MCF 10A (cell line): Measurements from ENCODE around the gene OTUD5. TPM values are rescaled to one million over a fixed set of nuclear protein-coding genes. Genes with fewer than 3 reads are reported as not detected.

Experiments
- BruUV-seq: library from RNA; stranded (reverse); fragments of 400-500 nt; replicated peaks from 2 replicates; lab custom pipeline; 2021; lab: Mats Ljungman, UMichigan
- CTCF ChIA-PET: fragments of 300-600 bp; sonication (Branson Sonifier 250); formaldehyde crosslinking; extraction: SDS; loops from one replicate; lab custom pipeline; 2021; ENCODE audit warnings: antibody characterized with exemption, inconsistent platforms; lab: Yijun Ruan, JAX
- POLR2A ChIA-PET: fragments of 300-600, 350-650 bp; sonication (Branson Sonifier 250); formaldehyde crosslinking; extraction: SDS; loops from one replicate; lab custom pipeline; 2020; ENCODE audit warnings: antibody characterized with exemption, inconsistent platforms; lab: Yijun Ruan, JAX
- DNase-seq: peaks from one replicate; pipeline ENCODE4 v3.0.0-alpha.2; 2018; ENCODE audit not compliant: unreplicated experiment
- H3K27ac Mint-ChIP-seq: one replicate; pipeline ENCODE4 v1.8.0; 2022; ENCODE audit warnings: mild to moderate bottlenecking, low read depth, mixed read lengths; ENCODE audit not compliant: unreplicated experiment
- H3K27me3 Mint-ChIP-seq: one replicate; pipeline ENCODE4 v1.8.0; 2022; ENCODE audit warnings: mixed read lengths; ENCODE audit not compliant: insufficient read depth, unreplicated experiment
- H3K36me3 Mint-ChIP-seq: one replicate; pipeline ENCODE4 v1.8.0; 2022; ENCODE audit warnings: mild to moderate bottlenecking, moderate library complexity, mixed read lengths; ENCODE audit not compliant: insufficient read depth, unreplicated experiment
- H3K4me1 Mint-ChIP-seq: one replicate; pipeline ENCODE4 v1.8.0; 2022; ENCODE audit warnings: mixed read lengths; ENCODE audit not compliant: insufficient read depth, unreplicated experiment
- H3K4me3 Mint-ChIP-seq: one replicate; pipeline ENCODE4 v1.8.0; 2022; ENCODE audit warnings: mild to moderate bottlenecking, moderate library complexity, mixed read lengths; ENCODE audit not compliant: unreplicated experiment
- H3K9me3 Mint-ChIP-seq: one replicate; pipeline ENCODE4 v1.8.0; 2022; ENCODE audit warnings: mixed read lengths; ENCODE audit not compliant: unreplicated experiment
- intact Hi-C: fragments of 100-400 bp; cut with micrococcal nuclease; formaldehyde crosslinking; loops from 2 replicates; pipeline ENCODE4 v1.14.1; 2022
- total RNA-seq: library from RNA; stranded (reverse); gene quantifications from 2 replicates; pipeline ENCODE4 v1.2.3, GENCODE V29; 2022
- TF ChIP-seq, protein P1 (sequence below): fragments of 200-600 bp; IDR thresholded peaks from one replicate; pipeline ENCODE4 v1.8.0; 2022; ENCODE audit warnings: antibody characterized with exemption, mild to moderate bottlenecking; ENCODE audit not compliant: unreplicated experiment

Gene OTUD5
- total RNA-seq, 1 experiment from 2014 or later, result 38.7 TPM

GRCh38 chrX:48892896-48893295 lies 64.5 kb downstream of the OTUD5 start:
- Mint-ChIP-seq H3K36me3 (peaks cover 5% of the 10 kb centered on the region), H3K4me3 (no peak overlapping the region), H3K27ac (no peak overlapping the region), H3K9me3 (peaks cover 21% of the 10 kb centered on the region), H3K4me1 (peaks cover 7% of the 10 kb centered on the region), H3K27me3 (no peaks in the 10 kb centered on the region)
- TF ChIP-seq, protein P1, sequence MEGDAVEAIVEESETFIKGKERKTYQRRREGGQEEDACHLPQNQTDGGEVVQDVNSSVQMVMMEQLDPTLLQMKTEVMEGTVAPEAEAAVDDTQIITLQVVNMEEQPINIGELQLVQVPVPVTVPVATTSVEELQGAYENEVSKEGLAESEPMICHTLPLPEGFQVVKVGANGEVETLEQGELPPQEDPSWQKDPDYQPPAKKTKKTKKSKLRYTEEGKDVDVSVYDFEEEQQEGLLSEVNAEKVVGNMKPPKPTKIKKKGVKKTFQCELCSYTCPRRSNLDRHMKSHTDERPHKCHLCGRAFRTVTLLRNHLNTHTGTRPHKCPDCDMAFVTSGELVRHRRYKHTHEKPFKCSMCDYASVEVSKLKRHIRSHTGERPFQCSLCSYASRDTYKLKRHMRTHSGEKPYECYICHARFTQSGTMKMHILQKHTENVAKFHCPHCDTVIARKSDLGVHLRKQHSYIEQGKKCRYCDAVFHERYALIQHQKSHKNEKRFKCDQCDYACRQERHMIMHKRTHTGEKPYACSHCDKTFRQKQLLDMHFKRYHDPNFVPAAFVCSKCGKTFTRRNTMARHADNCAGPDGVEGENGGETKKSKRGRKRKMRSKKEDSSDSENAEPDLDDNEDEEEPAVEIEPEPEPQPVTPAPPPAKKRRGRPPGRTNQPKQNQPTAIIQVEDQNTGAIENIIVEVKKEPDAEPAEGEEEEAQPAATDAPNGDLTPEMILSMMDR, result no peak
- CTCF ChIA-PET, result interaction anchor here (0.8 to 2.1 kb wide), 3 partner anchors 19 to 54 kb away, joined by 3 to 9 read pairs (median 4); no protein-coding TSS in a partner anchor
- intact Hi-C loops, result no loop called here
- no TSS peak for BruUV-seq
- no peak for DNase-seq
- POLR2A ChIA-PET, result interaction anchor here (0.8 kb wide), 1 partner anchor 354 kb away, joined by 3 read pairs; the partner anchor contains the start of gene TBC1D25

DNA sequence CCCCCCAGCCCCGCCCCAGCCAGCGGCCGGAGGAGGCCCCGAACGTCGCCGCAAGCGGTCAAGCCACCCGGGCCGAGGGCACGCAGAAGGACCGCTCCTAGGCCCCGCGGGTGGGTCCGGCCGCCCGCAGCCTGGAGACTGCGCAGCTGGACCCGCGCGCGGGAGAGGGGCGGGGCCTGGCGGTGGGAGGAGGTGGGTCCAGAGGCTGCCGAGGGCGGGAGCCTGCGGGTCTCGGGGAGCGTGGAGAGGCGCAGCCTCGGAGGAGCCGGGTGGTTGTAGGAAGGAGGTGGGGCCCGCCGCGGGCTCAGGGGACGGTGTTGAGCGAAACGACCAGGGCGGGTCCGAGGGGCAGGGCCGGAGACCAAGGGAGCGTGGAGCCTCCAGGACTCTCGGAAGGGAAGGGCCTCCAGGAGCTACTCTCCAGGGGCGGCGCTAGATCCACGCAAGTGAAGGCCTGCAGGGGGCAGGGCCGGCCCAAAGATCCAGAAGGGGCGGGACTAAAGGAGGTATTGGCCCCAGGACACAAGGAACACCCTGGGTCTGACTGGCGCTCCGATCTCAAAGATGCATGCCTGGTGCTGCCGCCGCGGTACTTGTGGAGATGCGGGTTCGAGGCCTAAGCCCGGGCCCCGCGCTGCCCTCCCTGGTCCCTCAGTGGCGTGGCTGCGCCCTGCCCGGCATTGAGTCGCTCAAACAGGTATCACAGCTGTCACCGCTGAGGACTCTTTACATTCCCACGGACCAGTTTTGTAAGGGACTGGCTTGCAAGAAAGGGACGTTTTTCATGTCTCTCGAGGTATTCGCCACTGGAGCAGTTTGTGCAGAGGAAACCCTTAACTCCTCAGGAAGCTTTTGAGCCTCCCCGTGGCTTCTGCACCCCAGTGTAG lies 65.8 kb downstream of the OTUD5 start:
- H3K4me3 Mint-ChIP-seq, result peak overlapping the region; percentile 72
- H3K27me3 Mint-ChIP-seq, result no peaks in the 10 kb centered on the region
- TF ChIP-seq, protein P1, result peak; percentile 29
- ChIA-PET POLR2A (interaction anchor here (0.7 to 2.4 kb wide), 17 partner anchors 11 to 352 kb away, joined by 3 to 14 read pairs (median 4); partner anchors contain the start of genes HDAC6, OTUD5, PIM2 and SLC35A2), CTCF (interaction anchor here (0.6 to 2.1 kb wide), 8 partner anchors 11 to 261 kb away, joined by 3 to 9 read pairs (median 4); no protein-coding TSS in a partner anchor)
- peaks cover 21% of the 10 kb centered on the region for H3K9me3 Mint-ChIP-seq
- peaks cover 7% of the 10 kb centered on the region for H3K4me1 Mint-ChIP-seq
- peak; percentile 83 for DNase-seq
- H3K27ac Mint-ChIP-seq, result no peak overlapping the region
- no TSS peak for BruUV-seq
- H3K36me3 Mint-ChIP-seq, result peaks cover 5% of the 10 kb centered on the region
- intact Hi-C loops, result loop anchor here (1.0 to 2.0 kb wide), 3 partner anchors 23 to 37 kb away; no protein-coding TSS in a partner anchor

- Mint-ChIP-seq H3K27me3 (no peaks in the 10 kb centered on the region), H3K36me3 (peaks cover 5% of the 10 kb centered on the region), H3K4me3 (peak overlapping the region; percentile 72), H3K27ac (no peak overlapping the region), H3K4me1 (peaks cover 7% of the 10 kb centered on the region), H3K9me3 (peaks cover 21% of the 10 kb centered on the region)
- CTCF ChIA-PET, result interaction anchor here (0.6 to 2.1 kb wide), 5 partner anchors 23 to 86 kb away, joined by 3 to 9 read pairs (median 5); no protein-coding TSS in a partner anchor
- intact Hi-C loops, result loop anchor here (1.0 to 2.0 kb wide), 3 partner anchors 22 to 36 kb away; no protein-coding TSS in a partner anchor
- POLR2A ChIA-PET, result interaction anchor here (0.7 to 2.4 kb wide), 12 partner anchors 12 to 294 kb away, joined by 3 to 14 read pairs (median 4); partner anchors contain the start of genes OTUD5, PIM2 and SLC35A2
- BruUV-seq, result no TSS peak
- DNase-seq, result no peak
- TF ChIP-seq, protein P1, result no peak
Observed at GRCh38 chrX:48890934-48891401, 66.4 kb downstream of the OTUD5 start.
